Limb (tissue), 2 donors: Measurements from ENCODE around the gene RASSF1.
"Not testable (repeated sequence)": the region's sequence is repeated elsewhere in the genome, so short reads cannot be mapped to it uniquely, and the experiment has no call there.

Source experiments
- DNase-seq, 2 donors: peaks; one replicate each; pipeline ENCODE4 v3.0.0-alpha.2; 2016; ENCODE audit errors: extremely low spot score in 2 of 2

Gene RASSF1

DNA sequence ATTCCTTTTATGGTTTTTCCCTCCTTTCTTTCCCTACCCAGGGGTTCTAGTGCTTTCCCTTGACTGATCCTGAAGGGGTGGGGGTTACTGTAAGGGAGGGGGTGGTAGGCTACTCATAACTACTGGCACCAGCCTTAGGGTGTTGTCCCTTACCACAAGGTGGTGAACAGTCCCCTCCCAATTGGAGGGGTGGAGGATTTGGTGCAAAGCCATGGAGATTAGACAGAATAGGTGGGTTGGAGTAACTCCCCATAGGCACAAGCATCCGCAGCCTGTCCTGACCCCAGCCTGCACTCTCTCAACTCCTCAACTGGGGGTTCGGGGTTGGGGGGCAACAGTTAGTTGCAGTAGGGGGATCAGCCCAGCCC lies 15.5 kb downstream of the RASSF1 start:
- DNase-seq: no peak

DNA sequence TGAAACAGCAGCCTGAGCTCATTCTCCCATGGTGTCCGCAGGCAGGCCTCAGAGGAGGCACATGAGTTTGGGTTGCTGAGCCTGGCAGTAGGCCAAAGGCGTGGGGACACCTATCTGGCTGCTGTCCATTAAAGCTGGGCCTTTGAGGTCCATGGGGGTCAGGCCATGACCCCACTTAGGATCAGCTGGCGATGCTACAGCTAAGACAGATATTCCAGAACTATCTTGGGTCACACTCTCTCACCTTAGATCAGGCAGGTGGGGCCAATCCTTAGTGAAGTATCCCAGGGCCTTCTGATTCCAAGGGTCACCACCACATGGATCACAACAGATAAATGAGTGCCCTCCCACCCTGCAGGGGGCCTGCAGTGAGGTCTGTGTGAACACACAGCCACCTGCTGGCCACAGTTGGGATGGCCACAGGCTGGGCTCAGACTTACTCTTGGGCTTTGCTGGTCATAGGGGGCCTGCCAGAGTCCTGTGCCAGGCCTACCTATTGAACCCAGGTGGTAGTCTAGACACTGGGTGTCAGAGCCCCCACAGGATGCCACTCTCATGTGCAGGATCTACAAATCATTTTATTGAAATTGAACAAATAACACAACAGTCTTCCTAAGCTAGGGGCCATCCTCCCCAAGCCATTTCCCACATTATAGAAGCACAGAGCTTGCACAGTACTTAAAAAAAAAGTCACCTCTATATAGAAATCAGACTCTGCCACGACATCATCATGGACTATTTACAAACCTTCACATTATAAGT lies 16.1 kb downstream of the RASSF1 start:
- peak in 1 of 2 donors; percentile 81 for DNase-seq

DNA sequence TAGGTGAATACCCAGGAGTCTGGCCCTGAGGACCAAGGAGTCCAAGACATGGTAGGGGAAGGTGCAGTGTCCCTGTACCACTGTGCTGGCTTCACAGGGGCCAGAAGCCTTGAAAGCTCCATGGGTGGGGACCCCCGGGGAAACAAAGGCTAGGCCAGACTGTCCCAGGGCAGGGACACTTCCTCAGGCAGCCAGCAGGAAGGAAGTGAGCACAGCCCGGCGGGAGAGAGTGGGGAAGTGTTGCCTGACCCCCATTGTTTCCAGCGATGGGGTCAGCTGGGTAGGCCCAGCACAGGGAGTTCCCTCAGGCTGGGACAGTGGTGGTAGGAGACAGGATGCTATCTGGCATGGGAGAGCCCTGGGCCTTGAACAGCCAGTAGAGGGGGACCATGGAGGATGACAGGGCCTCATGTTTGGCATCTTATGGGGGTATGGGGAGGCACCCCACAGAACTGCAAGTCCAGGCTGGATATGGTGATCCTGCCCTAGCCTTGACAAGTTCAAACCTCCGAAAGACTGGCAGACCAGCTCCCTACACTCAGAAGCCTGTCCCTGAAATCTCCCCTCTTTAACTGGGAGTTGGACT lies 16.9 kb downstream of the RASSF1 start:
- DNase-seq: no peak

DNA sequence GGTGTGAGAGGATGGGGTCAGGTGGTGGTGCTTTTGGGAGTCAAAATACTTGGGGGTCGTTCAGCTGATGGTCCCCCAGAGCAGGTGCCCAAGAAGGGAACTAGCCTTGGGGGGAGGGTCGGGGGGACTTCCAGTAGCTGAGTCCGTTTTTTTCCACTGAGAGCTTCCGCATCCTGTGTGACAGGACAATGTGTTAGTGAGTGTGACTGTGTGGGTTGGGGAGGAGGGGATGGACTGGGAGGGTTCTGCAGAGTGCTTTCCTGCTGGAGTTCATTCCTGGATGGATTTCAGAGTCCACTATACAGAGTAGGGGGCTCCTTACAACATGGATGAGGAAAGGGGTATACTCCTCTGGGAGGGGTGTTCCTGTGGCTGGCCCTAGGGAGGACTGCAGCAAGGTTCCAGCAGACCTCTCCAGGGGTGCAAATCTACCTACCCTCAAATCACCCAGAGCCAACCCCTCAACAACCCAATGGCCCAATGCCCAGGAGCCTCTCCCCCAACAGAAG lies 17.5 kb downstream of the RASSF1 start:
- DNase-seq: no peak

DNA sequence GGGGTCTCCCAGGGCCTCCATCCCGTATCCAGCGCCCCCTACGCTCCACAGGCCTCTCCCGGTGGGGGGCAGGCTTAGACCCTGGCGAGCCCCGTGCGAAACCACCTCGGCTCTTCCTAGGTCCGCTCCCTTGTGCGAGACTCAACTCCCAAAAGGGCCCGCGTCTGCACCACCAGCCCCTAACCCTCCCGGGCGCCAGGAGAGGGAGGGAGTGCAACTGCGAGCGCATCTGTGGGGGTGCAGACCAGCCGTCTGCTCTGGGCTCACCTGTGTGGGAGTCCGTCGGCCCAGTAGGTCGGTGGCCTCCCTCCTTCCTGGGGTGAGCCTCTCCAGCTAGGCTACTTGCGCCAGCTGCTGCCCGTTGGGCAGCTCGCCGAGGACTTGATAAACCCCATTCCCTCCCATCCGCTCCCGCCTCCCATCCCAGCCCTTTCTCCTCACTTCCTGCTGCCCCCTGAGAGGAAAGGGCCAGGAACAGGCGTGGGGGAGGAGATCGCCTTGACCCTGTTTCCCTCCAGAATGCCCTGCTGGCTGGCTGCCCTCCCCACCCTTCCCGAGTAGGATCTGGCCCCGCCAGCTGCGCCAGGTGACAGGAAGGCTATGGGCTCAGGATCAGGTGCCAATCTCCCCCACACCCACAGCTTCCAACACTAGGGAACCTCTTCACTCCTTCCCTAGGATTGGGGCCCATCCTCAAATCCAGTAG lies 18.1 kb downstream of the RASSF1 start, which contains the start of gene HYAL2:
Gene HYAL2, minus strand, starts transcription at position 360 of the 706 bp plus-strand sequence. CDS start 2,256 bp downstream, outside the sequence.
- DNase-seq: no peak

DNA sequence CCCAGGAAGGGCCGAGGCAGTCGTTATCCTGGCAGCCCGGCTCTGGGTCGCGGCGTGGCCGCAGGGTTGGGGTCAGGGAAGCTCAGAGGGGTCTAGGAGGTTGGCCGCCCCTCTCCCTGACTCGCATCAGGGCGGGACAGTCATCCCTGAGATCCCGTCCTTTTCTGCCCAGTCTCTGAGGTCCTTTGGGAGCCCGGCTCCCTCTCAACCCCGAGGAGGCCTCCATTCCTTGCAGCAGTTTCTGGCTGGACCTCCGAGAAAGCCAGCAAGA lies 18.6 kb downstream of the RASSF1 start:
- no peak for DNase-seq

DNA sequence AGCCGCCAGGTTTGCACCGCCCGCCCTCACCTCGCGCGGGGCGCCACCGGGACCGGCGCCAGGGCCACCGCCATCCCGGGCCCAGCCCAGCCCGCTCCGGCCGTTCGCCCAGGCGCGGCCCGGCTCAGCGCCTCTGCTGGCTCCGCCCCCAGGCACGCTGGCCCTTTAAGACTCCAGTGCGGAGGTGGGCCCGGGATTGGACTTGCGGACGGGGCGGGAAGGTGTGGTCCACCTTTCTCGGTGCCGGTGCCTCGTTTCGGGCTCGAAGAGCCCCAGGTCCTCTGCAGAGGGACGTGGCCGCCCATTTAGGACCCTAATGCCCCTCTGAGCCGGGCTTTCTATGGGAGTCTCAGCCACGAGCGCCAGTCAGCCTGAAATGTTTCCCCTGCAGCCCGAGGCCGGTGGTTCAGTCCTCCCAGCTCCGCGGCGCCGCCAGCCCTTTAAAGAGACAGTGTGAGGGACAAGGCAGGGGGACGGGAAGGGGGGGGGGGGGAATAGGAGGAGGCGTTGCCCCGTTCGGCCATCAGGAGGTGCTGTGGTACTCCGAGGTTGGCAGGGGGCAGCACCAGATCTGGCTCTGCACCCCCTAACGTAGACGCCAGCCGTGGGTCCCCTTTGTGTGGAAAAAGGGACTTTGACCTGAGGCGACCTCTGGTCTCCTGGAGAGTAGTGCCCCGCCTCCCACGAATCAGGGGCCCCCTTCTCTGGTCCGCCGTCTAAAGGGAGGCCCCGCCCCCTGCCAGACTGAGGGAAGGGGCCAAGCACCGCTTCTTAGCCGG lies 19.1 kb downstream of the RASSF1 start:
- peak; percentile 92 to 94 for DNase-seq

DNA sequence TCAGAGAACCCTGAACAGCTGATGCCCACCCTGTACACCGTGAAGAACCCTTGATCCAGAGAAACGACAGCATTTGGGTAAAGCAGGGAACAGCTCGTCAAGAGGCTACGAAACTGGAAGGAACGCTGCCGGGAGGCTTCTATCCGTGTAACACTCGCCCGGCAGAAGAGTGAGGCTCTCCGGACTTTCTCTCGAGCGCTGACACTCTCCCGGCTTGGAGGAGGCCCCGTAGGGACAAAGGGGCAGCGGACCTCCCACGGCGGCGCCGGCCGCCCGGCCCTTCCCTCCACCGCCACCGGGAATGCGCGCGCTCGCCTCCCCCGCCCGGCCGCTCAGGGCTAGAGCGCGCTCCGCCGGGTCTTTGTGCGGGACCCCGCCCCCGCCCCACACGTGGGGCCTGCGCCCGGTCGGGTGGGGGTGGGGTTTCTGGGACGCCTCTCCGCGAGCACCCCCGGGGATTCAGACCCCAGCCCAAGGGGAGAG lies 19.7 kb downstream of the RASSF1 start:
- DNase-seq: peak; percentile 75 to 92

DNA sequence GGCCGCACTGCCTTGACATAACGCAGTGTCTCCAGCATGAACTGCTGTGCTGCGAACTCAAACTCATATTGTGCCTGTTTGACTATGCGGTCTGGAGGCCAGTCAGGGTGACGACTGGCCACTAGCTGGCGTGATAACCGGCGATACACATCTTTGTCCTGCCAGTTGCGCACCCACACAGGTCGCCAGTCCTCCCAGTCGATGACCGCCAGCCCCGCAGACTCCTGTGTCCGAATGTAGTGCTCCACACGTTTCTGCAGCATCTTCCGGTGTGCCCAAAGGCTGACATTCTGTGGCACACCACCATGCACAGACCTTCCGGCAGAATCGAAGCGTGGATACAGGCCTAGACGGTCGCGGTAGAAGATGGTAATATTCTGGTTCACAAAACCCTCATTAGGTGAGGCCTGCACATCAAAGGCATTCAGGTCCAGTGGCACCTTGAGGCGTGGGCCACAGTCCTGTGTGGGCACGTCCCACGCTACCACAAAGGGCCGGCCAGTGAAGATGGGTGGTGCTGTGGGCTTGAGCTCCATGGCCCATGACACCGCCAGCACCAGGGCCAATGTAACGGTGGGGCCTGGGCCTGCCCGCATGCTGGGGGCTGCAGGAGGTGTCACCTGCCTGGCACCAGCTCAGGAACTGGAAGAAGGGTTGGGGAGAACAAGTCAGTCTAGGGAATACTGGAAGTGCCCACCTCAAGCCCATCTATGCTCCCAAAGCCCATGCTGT lies 20.6 kb downstream of the RASSF1 start:
- DNase-seq: no peak

DNA sequence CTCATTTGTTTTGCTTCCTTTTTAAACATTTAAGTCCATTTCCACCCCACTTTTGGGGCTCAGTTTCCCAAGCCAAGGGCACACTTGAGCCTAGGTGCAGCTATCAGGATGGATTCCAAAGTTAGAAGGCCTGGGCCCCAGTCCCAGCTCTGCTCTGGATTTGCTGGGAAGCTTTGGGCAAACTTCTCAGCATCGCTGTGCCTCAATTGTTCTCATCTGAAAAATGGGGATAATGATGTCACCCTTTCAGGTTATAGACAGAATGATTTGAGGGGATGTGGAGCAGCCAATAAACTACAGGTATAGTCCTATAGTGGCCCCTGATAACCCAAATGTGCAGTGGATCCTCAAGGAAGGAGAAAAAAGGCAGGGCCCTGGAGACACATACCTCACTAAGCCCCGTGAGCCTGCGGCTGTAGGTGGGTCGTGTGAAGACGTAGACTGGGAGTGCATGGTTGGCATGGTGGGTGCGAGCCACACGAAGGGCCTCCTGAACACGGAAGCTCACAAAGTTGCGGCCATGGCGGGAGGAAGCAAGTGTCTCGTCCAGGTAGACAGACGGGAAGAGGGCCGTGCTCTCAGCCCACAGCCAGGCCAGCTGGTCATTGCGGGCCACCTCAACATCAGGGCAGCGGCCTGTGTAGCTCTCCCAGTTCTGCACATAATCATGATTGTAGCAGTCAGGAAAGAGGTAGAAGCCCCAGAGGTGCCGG lies 21.3 kb downstream of the RASSF1 start:
- no peak for DNase-seq

DNA sequence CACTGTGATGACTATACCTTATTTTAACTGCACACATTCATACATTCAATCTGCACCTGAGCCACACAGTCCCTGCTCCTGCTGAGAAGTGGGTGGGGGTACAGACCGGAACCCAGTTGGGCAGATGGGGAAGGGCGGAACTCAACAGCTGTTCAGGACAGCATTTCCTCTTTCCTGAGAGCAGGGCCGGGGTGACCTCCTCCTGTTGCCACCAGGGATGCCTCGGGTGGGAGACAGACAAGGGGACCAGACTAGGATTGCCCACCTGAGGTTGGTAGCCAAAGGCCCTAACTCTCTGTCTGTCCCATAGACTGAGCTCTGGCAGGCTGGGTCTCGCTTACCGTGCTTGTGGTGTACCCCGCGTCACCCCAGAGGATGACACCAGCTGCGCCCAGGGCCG lies 22.0 kb downstream of the RASSF1 start:
- DNase-seq: no peak

DNA sequence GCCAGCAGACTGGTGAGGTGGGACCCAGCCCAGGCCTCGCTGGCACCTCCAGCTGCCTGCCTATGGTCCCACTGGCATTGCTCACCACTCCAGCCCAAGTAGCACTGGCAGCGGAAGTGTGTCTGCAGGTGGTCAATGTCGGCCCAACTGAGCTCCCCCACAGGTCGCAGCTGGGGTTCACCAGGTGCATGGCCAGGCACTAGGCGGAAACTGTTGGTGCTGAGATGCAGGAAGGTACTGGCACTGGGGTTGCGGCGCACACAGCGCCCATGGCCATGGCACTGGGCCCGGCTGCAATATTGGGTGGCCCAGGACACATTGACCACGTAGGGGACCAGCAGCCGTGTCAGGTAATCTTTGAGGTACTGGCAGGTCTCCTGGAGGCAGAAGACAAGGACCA lies 22.5 kb downstream of the RASSF1 start:
- no peak for DNase-seq

DNA sequence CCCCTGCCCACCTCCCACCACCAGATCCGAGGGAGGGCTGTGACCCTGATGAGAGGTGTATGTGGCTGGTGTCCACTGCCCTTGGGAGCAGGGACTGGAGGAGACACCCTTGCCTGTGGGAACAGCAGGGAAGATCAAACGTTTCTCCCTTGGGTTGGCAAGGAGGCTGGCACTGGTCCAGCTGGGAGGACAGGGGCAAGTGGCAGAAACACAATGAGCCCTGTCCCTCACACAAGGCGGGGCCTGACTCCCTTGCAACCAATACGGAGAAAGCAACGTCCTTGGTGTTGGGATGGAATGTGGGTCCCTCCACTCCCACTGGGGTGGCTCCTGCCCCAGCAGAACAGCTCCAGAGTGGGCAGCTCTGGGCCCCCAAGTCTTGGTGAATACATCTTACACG lies 23.3 kb downstream of the RASSF1 start:
- DNase-seq: no peak

DNA sequence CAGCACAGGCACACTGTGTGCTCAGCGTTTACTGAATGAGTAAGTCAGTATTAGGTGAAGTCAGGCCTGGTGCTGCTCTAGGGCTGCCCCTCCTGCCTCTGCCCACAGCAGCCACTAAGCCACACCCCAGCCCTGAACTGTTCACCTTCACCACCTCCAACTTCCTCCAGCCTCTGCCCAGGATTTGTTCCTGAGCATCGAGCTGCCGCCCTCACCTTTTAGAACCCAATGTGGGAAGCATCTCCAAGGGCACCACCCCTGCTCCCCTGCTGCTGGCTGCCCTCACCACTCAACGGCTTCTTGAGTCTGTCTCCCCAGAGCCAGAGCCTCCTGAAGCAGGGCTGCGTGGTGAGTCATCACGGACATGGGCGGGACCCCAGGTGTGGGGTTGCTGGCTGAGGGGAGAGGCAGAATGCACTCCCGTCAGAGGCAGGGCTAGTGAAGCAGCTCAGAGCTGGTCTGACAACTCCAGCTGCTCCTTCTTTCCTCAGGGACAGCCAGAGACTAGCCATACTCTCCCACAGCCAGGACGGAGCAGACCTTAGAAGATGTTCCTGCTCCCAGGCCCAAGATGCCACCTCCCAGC lies 23.9 kb downstream of the RASSF1 start:
- DNase-seq: no peak

DNA sequence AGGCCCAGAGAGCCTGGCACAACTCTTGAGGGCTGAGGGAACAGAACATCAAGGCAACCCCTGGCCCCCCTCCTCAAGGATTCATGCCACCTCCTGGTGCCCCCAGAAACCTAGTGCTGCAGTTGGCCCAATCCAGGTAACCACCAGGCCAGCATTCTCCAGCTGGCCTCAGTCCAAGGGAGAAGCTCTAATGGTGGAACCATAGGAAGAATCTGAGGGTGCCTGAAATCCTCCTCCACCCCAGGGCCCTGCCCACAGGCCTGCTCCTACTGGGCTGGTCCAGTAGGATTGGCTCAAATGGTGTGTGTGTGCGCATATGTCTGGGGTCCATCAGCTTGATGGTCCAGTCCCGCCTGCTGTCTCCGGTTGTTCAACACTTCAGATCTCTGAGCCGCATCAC lies 25.8 kb downstream of the RASSF1 start:
- no peak for DNase-seq

DNA sequence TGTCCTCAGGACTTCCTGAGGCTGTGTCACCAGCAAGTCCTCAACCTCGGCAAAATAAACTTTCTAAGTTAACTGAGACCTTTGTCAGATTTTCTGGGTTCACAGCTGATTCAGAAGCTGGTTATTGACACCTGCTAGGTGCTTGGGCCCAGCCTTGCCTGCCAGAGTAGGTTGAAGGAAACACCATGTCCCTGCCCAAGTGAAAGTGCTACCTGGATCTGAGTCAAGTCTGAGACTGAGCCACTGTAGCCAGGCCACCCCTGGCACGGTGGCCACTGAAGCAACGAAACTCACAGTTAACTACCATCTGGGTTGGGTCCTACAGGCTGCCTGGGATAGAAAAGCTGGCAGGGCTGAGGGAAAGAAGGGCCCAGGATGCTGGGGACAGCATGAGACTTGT lies 26.3 kb downstream of the RASSF1 start:
- DNase-seq: no peak

DNA sequence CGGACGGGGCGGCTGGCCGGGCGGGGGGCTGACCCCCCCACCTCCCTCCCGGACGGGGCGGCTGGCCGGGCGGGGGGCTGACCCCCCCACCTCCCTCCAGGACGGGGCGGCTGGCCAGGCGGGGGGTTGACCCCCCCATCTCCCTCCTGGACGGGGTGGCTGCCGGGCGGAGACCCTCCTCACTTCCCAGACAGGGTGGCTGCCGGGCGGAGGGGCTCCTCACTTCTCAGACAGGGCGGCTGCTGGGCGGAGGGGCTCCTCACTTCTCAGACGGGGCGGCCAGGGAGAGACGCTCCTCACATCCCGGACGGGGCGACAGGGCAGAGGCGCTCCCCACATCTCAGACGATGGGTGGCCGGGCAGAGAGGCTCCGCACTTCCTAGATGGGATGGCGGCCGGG lies 28.6 kb downstream of the RASSF1 start:
- not testable (repeated sequence) for DNase-seq

DNA sequence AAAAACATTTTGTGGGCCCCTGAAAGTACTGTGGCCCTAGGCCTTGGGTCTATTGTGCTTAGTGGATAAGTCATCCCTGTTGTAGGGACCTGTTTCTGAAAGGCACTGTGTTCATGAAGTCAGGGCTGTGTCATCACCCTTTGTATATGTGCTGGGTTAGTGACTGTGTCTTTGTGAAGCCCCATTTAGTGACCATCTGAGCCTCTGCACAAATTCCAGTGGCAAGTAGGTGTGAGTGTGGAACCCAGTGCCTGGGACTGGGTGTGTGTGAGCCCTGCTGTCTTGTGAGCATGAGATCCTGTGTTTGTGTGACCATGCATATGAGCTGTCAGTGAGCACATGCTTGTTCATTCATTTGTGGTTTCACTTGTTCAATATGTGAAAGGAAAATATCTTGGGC lies 36.0 kb downstream of the RASSF1 start:
- DNase-seq: no peak

DNA sequence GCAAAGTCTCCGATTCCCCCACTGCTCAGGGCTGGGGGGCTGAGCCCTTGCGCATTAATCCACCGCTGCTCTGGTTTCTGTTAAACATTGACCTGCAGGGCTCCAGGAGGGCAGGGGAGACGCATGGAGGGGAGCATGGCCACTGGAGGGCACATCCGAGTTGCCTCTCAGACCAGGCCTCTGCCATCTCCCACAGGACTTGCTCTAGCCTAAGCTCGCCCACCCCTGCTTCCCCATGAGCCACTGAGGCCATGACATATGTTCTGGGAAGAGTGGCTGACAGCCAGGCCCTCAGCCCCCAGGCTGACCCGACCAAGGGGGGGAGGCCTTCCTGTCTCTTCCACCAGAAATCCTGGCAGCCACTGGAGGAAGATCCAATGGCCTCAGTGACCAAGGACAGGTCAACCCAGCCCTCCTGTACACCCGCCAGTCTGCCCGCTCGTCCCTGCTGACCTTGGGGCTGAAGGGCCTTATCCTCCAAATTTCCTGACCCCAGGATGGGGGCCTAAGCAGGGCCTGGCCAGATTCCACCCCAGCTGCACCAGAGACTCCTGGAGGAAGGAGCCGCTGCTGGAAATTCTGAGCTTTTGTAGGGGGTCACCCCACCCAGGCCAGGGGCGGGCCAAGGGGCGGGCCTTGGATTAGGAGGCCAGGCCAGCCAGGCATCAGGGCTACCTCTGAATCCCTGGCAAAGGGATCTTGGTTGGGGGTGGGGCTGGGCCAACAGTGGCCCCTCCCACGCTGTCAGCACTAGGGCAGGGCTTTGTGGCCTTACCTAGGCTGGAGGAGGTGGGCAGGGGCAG lies 37.4 kb downstream of the RASSF1 start, which contains the start of gene HYAL1:
Gene HYAL1, minus strand, starts transcription at position 562 of the 803 bp plus-strand sequence. CDS start 618 bp downstream, outside the sequence.
- DNase-seq: peak in 1 of 2 donors; percentile 46
